GM06990 (cell line): ENCODE data around the gene MARCHF2.

ENCODE experiments used
- DNase-seq: peaks from one replicate; pipeline ENCODE4 v3.0.0-alpha.2; 2011; ENCODE audit not compliant: insufficient read length; ENCODE audit errors: extremely low read depth
- H3K27me3 ChIP-seq: replicated peaks from 2 replicates; pipeline ENCODE4 v1.6.0; 2011; ENCODE audit warnings: low read length; ENCODE audit not compliant: control insufficient read depth, insufficient read depth
- H3K36me3 ChIP-seq: 2 replicates; pipeline ENCODE4 v1.5.1; 2011; ENCODE audit warnings: low read length; ENCODE audit not compliant: control insufficient read depth, insufficient read depth
- H3K4me3 ChIP-seq: replicated peaks from 2 replicates; pipeline ENCODE4 v1.5.1; 2011; ENCODE audit warnings: low read depth, mild to moderate bottlenecking, control low read depth, low read length
- TF ChIP-seq, protein P1 (sequence below): IDR thresholded peaks from 2 replicates; pipeline ENCODE4 v1.5.1; 2011; ENCODE audit warnings: low read length, control low read depth, mild to moderate bottlenecking, inconsistent platforms; ENCODE audit not compliant: insufficient read depth, poor library complexity, severe bottlenecking

MARCHF2 gene

GRCh38 chr19:8483165-8483564 lies 70.1 kb downstream of the MARCHF2 start:
- no peak for DNase-seq
- H3K27me3 ChIP-seq = no peaks in the 10 kb centered on the region
- TF ChIP-seq, protein P1, sequence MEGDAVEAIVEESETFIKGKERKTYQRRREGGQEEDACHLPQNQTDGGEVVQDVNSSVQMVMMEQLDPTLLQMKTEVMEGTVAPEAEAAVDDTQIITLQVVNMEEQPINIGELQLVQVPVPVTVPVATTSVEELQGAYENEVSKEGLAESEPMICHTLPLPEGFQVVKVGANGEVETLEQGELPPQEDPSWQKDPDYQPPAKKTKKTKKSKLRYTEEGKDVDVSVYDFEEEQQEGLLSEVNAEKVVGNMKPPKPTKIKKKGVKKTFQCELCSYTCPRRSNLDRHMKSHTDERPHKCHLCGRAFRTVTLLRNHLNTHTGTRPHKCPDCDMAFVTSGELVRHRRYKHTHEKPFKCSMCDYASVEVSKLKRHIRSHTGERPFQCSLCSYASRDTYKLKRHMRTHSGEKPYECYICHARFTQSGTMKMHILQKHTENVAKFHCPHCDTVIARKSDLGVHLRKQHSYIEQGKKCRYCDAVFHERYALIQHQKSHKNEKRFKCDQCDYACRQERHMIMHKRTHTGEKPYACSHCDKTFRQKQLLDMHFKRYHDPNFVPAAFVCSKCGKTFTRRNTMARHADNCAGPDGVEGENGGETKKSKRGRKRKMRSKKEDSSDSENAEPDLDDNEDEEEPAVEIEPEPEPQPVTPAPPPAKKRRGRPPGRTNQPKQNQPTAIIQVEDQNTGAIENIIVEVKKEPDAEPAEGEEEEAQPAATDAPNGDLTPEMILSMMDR = no peak
- H3K36me3 ChIP-seq = peaks cover 65% of the 10 kb centered on the region
- H3K4me3 ChIP-seq = no peak overlapping the region

DNA sequence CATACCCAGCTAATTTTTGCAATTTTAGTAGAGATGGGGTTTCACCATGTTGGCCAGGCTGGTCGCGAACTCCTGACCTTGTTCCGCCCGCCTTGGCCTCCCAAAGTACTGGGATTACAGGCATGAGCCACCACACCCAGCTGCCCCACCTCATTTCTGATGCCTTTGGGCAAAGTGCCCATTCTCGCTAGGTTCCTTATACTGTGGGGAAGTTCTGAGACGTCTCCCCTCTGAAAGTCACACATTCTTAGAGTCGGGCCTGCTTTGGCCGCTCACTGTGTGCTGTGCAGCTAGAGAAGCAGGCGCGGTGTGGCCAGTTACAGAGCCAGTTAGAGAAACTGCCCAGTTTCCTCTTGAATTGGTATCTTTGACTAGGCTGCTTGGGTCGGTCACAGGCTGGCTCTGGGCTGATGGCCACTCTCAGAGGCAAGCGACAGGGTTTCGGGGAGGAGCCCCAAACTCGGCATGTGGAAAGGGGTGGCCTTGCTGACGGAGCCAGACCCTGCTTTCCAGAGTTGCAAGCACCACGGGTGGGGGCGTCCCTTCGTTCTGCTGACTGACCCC lies 71.3 kb downstream of the MARCHF2 start:
- H3K4me3 ChIP-seq = no peak overlapping the region
- TF ChIP-seq, protein P1 = no peak
- H3K27me3 ChIP-seq = no peaks in the 10 kb centered on the region
- no peak for DNase-seq
- peaks cover 59% of the 10 kb centered on the region for H3K36me3 ChIP-seq

GRCh38 chr19:8485561-8486371 lies 72.7 kb downstream of the MARCHF2 start:
- H3K36me3 ChIP-seq = peaks cover 59% of the 10 kb centered on the region
- TF ChIP-seq, protein P1 = no peak

GRCh38 chr19:8486661-8487136 lies 73.6 kb downstream of the MARCHF2 start:
- TF ChIP-seq, protein P1 = no peak
- no peak for DNase-seq
- peaks cover 52% of the 10 kb centered on the region for H3K36me3 ChIP-seq
- no peaks in the 10 kb centered on the region for H3K27me3 ChIP-seq
- H3K4me3 ChIP-seq = no peak overlapping the region

More at GRCh38 chr19:8485561-8486371, 72.7 kb downstream of the MARCHF2 start:
- DNase-seq = no peak
- Histone ChIP-seq H3K4me3 (no peak overlapping the region), H3K27me3 (no peaks in the 10 kb centered on the region)

- Histone ChIP-seq H3K36me3 (peaks cover 50% of the 10 kb centered on the region), H3K4me3 (no peak overlapping the region), H3K27me3 (no peaks in the 10 kb centered on the region)
- no peak for DNase-seq
- TF ChIP-seq, protein P1 = no peak
Measured at GRCh38 chr19:8487137-8487851, 74.2 kb downstream of the MARCHF2 start.
